Head of caudate nucleus (tissue), 42 donors: ENCODE measurements around the gene THYN1.

ENCODE experiments used
- DNase-seq, 42 donors: peaks; one replicate each; pipeline versions ENCODE4 v3.0.0 to v3.0.0-alpha.2; 2020 to 2021; ENCODE audit warnings: mixed read lengths in 7 of 42
- intact Hi-C: fragments of 100-400 bp; cut with DNase I; formaldehyde crosslinking; loops from one replicate; pipeline ENCODE4 v1.15.0; 2022

THYN1 gene

DNA sequence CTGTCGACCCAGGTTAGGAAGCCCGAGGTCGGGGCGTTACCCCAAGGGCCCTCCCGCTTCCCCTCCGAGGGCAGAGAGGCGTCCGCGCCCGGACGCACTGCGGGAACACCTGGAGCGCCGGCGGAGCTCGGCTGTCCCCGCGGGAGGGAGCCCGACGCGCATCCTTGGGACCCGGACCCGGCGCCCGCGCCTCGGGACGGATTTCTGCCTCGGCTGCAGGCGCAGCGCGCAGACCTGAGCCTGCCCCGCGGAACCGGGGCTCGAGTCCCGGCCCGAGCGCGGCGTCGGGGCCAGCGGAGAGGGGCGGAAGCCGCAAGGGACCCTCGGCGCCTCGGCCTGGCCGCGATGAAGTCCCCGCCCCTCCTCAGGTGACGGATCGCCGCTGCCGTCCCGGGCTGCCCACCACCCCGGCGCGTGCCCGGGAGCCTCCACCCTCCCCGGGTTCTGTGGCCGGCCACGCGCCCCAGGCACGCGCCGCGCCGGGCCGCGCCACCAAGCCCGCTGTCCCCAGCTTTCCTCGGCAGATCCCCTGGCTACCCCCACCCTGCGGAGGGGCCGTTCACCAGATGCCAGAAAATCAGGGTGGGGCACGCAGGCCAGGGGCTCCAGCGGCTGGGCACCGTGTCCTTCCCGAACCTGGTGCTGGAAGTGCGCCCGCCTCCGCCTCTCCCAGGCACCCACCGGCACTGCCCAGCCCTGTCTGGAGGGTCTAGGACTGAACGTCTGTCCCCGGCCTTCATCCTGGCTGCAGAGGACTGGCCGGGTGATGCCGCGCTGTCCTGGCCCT, 23.4 kb upstream of the THYN1 start:
- peak in 20 of 42 donors; percentile 7 to 61 (median 38) for DNase-seq

DNA sequence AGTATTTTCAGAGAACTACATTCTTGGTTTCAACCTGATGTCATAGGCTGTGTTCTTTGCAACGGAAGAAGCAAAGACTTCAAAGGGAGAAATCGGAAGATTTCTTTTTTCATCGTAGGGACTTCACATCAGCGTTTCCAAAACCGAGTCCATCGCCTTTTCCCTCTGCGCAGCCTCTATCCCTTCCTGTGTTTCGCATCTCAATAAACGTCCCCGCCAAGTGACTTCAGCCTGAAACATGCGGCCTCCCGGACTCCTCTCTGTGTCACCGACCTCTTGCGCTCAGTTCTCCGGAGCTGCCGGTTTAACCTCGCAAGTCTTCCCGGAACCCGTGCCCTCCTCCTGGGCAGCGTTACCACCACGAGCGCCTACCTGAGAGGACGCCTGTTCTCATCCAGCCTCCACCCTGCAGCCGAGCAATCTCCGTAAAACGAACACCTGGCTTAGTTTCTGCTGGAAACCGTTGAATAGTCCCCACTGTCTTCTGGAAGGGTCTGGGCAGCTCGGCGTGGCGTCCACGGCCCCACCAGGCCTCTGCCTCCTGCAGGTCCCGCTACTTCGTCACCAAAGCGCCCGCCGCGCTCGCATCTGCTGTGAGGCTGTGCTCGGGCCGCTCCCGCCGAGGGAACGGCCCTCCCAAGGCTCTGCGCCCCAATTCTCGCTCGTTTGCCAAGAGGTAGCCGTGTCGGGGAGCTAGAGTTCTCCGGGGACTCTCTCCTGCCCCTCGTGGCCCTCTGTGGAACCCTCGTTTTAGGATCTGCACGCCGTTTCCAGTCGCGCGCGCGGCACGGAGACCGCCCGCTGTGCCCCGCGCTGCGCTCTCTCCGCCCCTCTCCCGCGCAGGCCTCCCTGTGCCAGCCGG, 22.6 kb upstream of the THYN1 start, which contains the start of gene GLB1L3:
GLB1L3 (plus strand) TSS at position 846 of the 862 bp plus-strand sequence. CDS start 362 bp downstream, outside the sequence.
- peak; percentile 57 to 93 (median 80) for DNase-seq
- intact Hi-C loops = no loop called here

More for the DNA sequence above, 23.4 kb upstream of the THYN1 start:
- intact Hi-C loops = no loop called here

DNA sequence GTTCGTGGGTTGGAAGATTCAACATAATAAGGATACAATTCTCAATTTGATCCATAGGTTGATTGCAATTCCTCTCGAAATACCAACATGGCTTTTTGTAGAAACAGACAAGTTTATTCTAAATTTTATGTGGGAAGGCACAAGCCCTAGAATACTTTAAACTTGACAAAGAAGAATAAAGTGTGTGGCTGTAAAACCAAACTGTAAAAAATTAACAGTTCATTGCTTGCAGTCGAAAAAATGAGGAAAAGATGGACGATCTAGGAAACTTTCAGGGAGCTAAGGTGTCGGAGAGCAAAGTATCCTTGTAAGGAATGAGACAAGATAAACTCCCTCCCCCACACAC, 22.0 kb upstream of the THYN1 start:
- intact Hi-C loops = no loop called here
- DNase-seq = no peak

DNA sequence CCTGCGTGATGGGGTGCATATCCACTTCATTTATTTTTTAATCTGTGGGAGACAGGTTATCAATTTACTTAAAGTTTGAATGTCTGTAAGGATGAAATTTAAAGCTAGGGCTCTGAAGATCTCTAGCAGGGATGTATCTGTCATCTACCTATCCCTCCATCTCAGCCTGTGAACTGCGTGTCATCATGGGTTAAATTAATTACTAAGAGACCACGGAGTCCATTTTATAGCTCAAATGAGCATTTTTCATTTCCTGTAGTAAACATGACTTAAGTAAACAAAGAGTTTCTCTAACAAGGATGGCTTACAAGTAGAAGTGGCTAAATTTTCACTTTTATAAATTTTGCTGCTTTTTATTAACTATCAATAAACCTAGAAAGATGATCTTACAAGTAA, 20.2 kb upstream of the THYN1 start:
- DNase-seq = no peak
- intact Hi-C loops = no loop called here

DNA sequence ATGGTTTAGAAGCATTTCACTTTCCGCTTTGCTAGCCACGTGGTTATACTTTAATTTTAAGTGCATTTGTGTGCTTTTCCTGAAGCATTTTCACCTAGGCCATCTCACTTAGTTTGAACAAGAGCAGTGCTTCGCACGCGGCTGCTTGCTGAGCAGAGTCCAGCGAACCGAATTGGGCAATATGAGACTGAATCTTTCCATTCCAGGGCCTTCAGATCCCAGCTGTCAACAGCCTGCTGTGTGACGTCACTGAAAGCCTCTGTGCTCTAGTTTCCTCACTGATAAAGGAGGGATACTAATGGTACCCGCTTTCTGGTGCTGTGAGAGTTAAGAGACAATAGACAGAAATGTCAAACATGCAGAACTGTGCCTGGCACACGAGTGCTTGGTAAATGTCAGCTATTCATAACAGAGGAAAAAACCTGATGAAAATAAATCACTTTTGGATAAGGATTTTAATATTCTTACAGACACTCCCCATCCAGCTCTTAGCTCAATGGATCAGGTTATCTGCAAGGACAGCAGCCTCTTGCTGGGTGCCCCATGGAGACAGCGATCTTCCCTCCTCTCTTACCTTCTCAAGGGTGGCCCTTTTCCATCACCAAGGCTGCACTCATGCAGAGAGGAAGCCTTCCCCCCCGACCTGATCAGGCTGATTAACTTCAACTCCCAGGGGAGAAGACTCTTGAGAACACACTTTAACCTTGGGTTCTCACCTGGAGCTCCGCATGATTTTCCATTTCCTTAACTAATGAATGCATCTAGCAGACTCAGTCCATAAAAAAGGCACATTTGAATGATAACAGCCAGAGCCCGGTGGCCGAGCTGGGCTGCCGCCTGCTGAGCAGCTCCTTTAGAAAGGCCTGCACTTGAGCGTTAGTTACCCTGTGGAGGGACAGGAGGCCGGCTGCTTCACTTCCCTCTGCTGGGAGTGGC, 19.5 kb upstream of the THYN1 start:
- DNase-seq = peak in 2 of 42 donors; percentile 5 to 24
- intact Hi-C loops = no loop called here

DNA sequence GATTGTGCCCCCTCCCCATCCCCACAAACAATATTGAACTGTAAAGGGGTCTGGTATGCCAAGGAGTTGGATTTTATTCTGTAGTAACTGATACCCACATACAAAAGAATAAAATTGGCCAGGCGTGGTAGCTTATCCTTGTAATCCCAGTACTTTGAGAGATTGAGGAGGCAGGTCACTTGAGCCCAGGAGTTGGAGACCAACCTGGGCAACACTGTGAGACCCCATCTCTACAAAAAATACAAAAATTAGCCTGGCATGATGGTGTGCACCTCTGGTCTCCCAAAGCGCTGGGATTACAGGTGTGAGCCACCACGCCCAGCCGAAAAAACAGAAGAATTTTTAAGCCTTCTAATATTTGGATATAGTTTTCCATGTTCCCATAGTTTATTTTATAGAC, 18.8 kb upstream of the THYN1 start:
- intact Hi-C loops = no loop called here
- no peak for DNase-seq

DNA sequence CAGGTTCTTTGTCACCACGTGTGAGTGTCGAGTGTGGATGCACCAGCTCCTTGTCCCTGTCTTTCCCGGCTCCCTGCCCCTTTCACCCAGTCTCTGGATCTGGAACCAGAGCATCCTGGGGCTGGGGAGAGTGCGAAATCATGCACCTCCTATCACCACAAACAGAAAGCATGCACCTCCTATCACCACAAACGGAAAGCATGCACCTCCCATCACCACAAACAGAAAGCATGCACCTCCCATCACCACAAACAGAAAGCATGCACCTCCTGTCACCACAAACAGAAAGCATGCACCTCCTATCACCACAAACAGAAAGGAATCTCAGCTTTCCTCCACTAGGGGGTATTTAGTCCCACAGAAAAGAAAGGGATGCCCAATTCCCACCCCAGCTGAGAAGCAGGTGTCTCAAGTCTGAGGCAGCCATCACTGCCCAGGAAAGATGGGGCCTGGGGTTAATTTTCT, 17.1 kb upstream of the THYN1 start:
- intact Hi-C loops = no loop called here

DNA sequence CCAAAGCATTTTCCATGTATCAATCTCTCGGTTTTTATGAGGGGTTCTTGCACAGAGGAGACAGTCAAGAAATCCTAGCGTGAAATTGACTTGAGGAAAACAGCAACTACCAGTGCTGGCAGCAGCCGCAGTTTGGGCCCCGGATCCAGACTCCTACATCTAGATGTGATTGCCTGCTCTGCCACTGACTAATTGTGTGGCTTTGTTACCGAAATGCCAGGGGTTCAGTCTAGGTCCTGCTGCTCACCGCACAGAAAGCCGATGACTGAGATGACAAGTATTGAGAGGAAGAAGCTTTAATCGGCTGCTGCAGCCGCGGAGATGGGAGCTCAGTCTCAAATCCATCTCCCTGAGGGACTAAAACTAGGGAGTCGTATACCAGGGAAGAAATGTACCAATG, 14.8 kb upstream of the THYN1 start:
- intact Hi-C loops = no loop called here
- DNase-seq = no peak

More for the DNA sequence above, 17.1 kb upstream of the THYN1 start:
- no peak for DNase-seq

DNA sequence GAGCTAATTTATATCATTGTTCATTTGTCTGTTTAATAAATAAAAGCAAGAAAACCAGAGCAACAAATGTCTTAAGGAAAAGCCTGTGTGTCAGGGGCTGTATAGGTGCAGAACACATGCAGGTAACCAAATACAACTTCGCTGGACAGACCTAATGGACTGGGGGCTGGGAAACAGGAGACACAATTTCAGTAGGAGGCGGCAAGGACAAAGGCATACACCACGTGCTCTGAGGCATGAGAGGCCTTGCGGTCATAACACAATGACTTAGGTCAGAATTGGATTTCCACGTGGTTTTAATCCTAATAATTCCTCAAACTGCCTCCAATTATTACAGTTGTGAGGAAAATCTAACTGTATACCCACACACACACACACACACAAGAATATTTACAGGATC, 14.3 kb upstream of the THYN1 start:
- DNase-seq = no peak
- intact Hi-C loops = no loop called here

DNA sequence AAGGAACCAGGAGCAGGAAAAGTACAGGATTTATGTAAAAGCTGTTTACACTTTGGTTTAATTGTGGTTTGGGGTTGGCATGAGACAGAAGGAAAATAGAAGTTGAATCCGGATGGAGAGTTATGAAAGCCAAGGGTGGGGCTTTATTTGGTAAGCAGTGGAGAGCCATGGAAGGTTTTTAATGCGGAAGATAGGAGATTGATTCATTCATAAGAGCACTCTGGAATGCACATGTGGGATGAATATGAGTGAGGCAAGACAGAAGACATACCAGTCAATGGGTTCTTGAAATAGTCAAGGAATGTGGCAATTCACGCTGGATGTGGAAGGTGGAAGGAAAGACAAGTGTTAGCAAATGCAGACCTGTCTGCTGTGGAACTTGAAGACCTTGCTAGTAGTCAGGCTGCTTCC, 13.7 kb upstream of the THYN1 start:
- intact Hi-C loops = no loop called here
- DNase-seq = no peak

DNA sequence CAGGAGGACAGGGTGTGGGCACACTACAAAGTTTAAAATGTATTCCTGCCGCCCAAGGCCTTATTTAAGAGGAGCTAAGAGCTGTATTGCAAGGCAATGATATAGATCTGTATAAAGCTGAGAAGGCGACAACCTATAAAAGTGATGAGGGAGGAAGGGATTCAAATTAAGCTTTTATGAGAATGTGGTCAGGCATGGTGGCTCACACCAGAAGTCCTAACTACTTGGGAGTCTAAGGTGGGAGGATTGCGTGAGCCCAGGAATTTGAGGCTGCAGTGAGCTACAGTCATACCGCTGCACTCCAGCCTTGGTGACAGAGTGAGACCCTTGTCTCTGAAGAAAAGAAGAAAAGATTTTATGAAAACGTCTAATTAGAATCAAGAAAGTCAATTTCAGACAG, 13.3 kb upstream of the THYN1 start:
- DNase-seq = no peak
- intact Hi-C loops = no loop called here

DNA sequence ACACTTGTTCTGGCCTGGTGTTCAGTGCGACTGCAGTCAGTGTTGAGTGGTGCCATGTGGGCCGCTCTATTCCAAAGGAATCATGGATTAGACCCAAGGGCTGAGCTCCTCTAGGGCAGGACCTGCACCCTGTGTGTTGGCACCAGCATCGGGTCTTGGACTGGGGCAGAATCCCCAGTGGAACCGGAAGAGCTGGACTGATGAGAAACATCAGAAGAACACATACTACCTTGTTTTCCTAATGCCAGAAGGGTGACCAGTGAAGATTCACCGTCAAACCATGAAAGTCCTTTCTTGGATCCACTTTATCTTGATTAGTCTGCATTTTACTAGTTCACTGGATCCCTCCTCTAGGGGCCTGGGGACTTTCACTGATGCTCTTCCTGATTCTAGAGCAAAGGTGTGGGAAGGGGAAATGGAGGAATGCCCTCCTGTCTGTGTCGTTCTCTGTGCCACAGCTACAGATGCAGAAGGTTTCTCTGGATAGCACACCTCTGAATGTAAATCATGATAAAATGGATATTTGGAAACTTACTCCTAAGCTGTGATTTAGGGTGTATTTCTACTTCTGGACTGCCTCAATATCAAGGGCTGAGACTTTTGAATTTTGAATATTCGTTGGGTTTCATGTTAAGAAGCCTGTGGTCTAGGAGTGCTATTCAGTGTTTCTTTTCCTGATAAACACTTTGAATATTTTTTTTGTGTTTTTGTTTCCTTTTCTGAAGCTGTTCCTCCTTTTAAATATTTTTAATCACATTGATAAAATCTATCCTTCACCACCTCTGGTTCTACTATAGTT, 12.0 kb upstream of the THYN1 start:
- no peak for DNase-seq
- intact Hi-C loops = no loop called here

DNA sequence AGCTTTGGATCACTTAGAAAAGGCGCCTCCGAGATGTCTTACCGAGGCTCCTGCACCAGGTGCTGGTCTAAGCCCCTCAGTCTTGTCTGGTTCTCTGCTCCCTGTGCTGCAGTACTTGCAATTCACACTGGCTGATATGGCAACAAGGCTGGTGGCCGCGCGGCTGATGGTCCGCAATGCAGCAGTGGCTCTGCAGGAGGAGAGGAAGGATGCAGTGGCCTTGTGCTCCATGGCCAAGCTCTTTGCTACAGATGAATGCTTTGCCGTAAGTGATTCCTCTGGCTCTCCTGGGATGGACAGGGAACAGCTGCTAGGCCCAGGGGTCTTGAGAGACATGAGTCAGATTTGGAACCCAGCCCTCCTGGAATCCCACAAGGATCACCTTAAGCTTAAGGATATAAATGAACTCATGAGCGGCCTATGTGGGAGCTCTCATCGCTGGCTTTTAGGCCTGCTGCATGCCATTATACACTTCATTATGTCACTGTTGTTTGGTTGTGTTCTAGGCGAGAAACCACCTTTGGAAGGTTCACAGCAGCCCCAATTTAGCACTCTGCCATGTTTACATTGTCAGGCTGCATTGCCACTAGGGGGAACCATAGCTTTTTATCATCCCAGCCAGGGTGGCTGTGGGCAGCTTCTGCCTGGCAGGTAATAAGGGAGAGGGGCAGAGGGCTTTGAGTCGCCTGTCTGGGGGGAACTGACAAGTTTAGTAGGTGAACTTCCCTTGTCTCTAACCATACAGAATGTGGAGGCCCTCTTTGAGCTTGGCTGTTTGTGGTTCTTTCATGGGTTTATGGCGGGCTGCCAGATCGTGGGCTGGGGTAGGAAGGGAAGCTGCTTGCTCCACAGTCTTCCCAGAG, 8.7 kb upstream of the THYN1 start:
- intact Hi-C loops = no loop called here
- DNase-seq = peak in 5 of 42 donors; percentile 9 to 33 (median 32)

DNA sequence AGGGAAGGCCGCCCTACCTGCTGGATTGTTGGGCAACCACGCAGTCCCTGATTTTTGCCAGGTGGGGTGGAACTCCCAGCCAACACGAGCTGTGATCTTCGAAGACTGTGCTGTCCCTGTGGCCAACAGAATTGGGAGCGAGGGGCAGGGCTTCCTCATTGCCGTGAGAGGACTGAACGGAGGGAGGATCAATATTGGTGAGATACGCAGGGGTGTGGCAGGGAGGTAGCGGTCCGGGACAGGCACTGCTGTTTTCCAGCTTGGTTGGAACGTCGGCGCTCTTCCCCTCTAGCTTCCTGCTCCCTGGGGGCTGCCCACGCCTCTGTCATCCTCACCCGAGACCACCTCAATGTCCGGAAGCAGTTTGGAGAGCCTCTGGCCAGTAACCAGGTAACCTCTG, 7.8 kb upstream of the THYN1 start:
- intact Hi-C loops = no loop called here
- DNase-seq = peak in 1 of 42 donors; percentile 34

DNA sequence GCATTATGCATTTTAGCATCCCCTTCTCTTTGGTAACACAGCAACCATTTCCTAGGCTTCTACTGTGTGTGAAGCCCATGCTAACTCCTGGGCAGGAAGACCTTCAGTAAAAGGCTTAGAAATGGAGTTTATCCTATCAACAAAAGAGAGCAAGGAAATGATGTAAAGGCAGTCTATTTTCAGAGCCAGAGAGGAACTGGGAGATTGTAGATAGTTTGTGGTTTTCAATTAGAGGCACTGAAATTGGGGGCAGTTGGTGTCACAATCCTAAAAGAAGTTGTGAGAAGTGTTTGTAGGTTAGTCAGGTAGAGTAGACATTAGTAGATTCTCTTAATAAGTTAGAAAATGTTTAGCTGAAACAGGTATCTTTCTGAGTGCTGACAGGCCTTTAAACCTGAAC, 7.4 kb upstream of the THYN1 start:
- DNase-seq = no peak
- intact Hi-C loops = no loop called here

DNA sequence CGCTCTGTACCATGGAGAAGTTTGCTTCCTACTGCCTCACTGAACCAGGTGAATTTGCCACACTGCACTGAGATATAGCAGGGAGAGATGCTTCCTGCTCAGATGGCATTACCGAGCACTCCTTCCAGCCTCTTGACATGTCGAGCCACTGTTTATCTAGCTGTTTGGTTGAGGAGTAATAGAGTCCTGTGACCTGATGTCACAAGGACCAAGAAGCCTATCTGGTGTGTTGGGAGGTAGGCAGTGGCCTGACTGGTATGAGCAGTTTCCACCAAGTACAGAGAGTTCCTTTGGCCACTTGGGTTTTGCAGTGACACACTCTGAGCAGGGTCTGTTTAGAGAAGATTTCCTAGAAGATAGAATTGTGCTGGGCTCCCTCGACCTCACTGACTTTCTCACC, 5.4 kb upstream of the THYN1 start:
- intact Hi-C loops = no loop called here
- no peak for DNase-seq

DNA sequence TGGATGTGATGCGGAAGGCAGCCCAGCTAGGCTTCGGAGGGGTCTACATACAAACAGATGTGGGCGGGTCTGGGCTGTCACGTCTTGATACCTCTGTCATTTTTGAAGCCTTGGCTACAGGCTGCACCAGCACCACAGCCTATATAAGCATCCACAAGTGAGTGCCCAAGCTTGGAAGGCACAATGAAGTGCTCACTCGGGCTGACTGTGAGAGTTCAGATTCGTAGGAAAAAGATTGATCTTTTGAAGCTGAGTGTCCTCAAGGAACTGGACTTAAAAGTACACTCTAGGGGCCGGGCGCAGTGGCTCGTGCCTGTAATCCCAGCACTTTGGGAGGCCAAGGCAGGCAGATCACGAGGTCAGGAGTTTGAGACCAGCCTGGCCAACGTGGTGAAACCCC, 3.9 kb upstream of the THYN1 start:
- intact Hi-C loops = no loop called here
- peak in 1 of 42 donors; percentile 13 for DNase-seq
